H9 (cell line): Measurements from ENCODE around the gene OTUD6A. TPM values are rescaled to one million over a fixed set of nuclear protein-coding genes. Genes with fewer than 3 reads are reported as not detected.

Experiments
- DNase-seq: peaks from one replicate; pipeline ENCODE4 v3.0.0-alpha.2; 2017
- H2AFZ ChIP-seq: one replicate; pipeline ENCODE4 v1.6.1; 2013; ENCODE audit warnings: mild to moderate bottlenecking, low read length, control low read depth, moderate library complexity
- H2AK5ac ChIP-seq: 2 replicates; pipeline ENCODE4 v1.6.1; 2013; ENCODE audit warnings: low read length, control low read depth, mixed read lengths; ENCODE audit not compliant: insufficient read length
- H2BK120ac ChIP-seq: one replicate; pipeline ENCODE4 v1.6.1; 2013; ENCODE audit warnings: low read depth, mild to moderate bottlenecking, low read length, control low read depth, inconsistent platforms; ENCODE audit not compliant: poor library complexity, severe bottlenecking
- H2BK12ac ChIP-seq: 2 replicates; pipeline ENCODE4 v1.6.1; 2013; ENCODE audit warnings: low read length, control low read depth, mixed read lengths, low read depth; ENCODE audit not compliant: insufficient read length
- H2BK15ac ChIP-seq: 2 replicates; pipeline ENCODE4 v1.6.1; 2013; ENCODE audit warnings: low read depth, low read length, control low read depth
- H2BK20ac ChIP-seq: one replicate; pipeline ENCODE4 v1.6.1; 2013; ENCODE audit warnings: low read depth, mild to moderate bottlenecking, low read length, control low read depth, inconsistent platforms; ENCODE audit not compliant: poor library complexity, severe bottlenecking
- H2BK5ac ChIP-seq: 2 replicates; pipeline ENCODE4 v1.6.1; 2013; ENCODE audit warnings: low read length, control low read depth, mixed read lengths; ENCODE audit not compliant: insufficient read length
- H3K14ac ChIP-seq: 2 replicates; pipeline ENCODE4 v1.6.1; 2013; ENCODE audit warnings: low read length, control low read depth; ENCODE audit not compliant: insufficient read depth
- H3K18ac ChIP-seq: 2 replicates; pipeline ENCODE4 v1.6.1; 2013; ENCODE audit warnings: low read depth, mild to moderate bottlenecking, mixed read lengths, low read length, control low read depth; ENCODE audit not compliant: insufficient read length
- H3K23ac ChIP-seq: 2 replicates; pipeline ENCODE4 v1.6.1; 2013; ENCODE audit warnings: low read length, control low read depth, mixed read lengths, low read depth; ENCODE audit not compliant: insufficient read length
- H3K23me2 ChIP-seq: 2 replicates; pipeline ENCODE4 v1.6.1; 2013; ENCODE audit warnings: low read depth, mild to moderate bottlenecking, mixed read lengths, low read length, control low read depth; ENCODE audit not compliant: insufficient read length, poor library complexity, severe bottlenecking
- H3K27ac ChIP-seq: 2 replicates; pipeline ENCODE4 v1.5.1; 2013; ENCODE audit warnings: low read length, control low read depth, mixed read lengths, low read depth; ENCODE audit not compliant: insufficient read length
- H3K27me3 ChIP-seq: 2 replicates; pipeline ENCODE4 v1.6.1; 2013; ENCODE audit warnings: low read length, control low read depth, inconsistent platforms; ENCODE audit not compliant: insufficient read depth
- H3K4ac ChIP-seq: 2 replicates; pipeline ENCODE4 v1.6.1; 2013; ENCODE audit warnings: low read depth, mild to moderate bottlenecking, control low read depth, inconsistent platforms, low read length, moderate library complexity
- H3K4me1 ChIP-seq: 2 replicates; pipeline ENCODE4 v1.6.1; 2013; ENCODE audit warnings: low read length, control low read depth, inconsistent platforms; ENCODE audit not compliant: insufficient read depth
- H3K4me2 ChIP-seq: 2 replicates; pipeline ENCODE4 v1.6.1; 2013; ENCODE audit warnings: low read length, control low read depth, mixed read lengths; ENCODE audit not compliant: insufficient read length, insufficient read depth
- H3K56ac ChIP-seq: 2 replicates; pipeline ENCODE4 v1.6.1; 2013; ENCODE audit warnings: low read depth, mild to moderate bottlenecking, mixed read lengths, low read length, control low read depth; ENCODE audit not compliant: insufficient read length
- H3K79me1 ChIP-seq: 2 replicates; pipeline ENCODE4 v1.6.1; 2013; ENCODE audit warnings: low read depth, mild to moderate bottlenecking, moderate library complexity, low read length, control low read depth, inconsistent platforms; ENCODE audit not compliant: insufficient read depth, poor library complexity, severe bottlenecking
- H3K79me2 ChIP-seq: 2 replicates; pipeline ENCODE4 v1.6.1; 2013; ENCODE audit warnings: low read length, control low read depth, inconsistent platforms; ENCODE audit not compliant: insufficient read depth
- H3K9ac ChIP-seq: 2 replicates; pipeline ENCODE4 v1.6.1; 2013; ENCODE audit warnings: low read length, control low read depth, mixed read lengths; ENCODE audit not compliant: insufficient read length; ENCODE audit errors: extremely low read depth
- H3K9me3 ChIP-seq: one replicate; pipeline ENCODE4 v1.6.1; 2013; ENCODE audit warnings: low read depth, low read length, inconsistent platforms; ENCODE audit not compliant: control insufficient read depth
- H3T11ph ChIP-seq: one replicate; pipeline ENCODE4 v1.6.1; 2013; ENCODE audit warnings: mild to moderate bottlenecking, low read length, control low read depth, inconsistent platforms
- H4K20me1 ChIP-seq: one replicate; pipeline ENCODE4 v1.6.1; 2013; ENCODE audit not compliant: control insufficient read depth, insufficient read length, insufficient read depth
- H4K5ac ChIP-seq: 2 replicates; pipeline ENCODE4 v1.6.1; 2013; ENCODE audit warnings: low read depth, mild to moderate bottlenecking, mixed read lengths, low read length, control low read depth; ENCODE audit not compliant: insufficient read length
- H4K8ac ChIP-seq: replicated peaks from 2 replicates; pipeline ENCODE4 v1.6.1; 2013; ENCODE audit warnings: low read length, control low read depth, mixed read lengths, low read depth; ENCODE audit not compliant: insufficient read length
- H4K91ac ChIP-seq: 2 replicates; pipeline ENCODE4 v1.6.1; 2013; ENCODE audit warnings: low read depth, mild to moderate bottlenecking, moderate library complexity, mixed read lengths, low read length, control low read depth; ENCODE audit not compliant: insufficient read length
- H3K27ac Mint-ChIP-seq, 3 experiments: 2 replicates in 2 of 3; 3 replicates in 1 of 3; pipeline ENCODE4 v1.8.0; 2020 to 2021; ENCODE audit warnings: mixed read lengths in 3 of 3, mild to moderate bottlenecking in 1 of 3, moderate library complexity in 1 of 3
- H3K27me3 Mint-ChIP-seq: 2 replicates; pipeline ENCODE4 v1.8.0; 2021; ENCODE audit warnings: low read depth, mild to moderate bottlenecking, moderate library complexity, mixed read lengths
- H3K36me3 Mint-ChIP-seq, 3 experiments: 2 replicates in 2 of 3; 3 replicates in 1 of 3; pipeline ENCODE4 v1.8.0; 2020 to 2021; ENCODE audit warnings: low read depth in 3 of 3, mixed read lengths in 3 of 3; ENCODE audit not compliant: insufficient read depth in 1 of 3
- H3K4me1 Mint-ChIP-seq, 2 experiments: 2 replicates each; pipeline ENCODE4 v1.8.0; 2020; ENCODE audit warnings: mixed read lengths in 2 of 2
- H3K4me3 Mint-ChIP-seq, 2 experiments: 2 replicates in 1 of 2; 3 replicates in 1 of 2; pipeline ENCODE4 v1.8.0; 2020 to 2021; ENCODE audit warnings: mild to moderate bottlenecking in 2 of 2, mixed read lengths in 2 of 2, moderate library complexity in 1 of 2
- H3K9me3 Mint-ChIP-seq, 2 experiments: 2 replicates in 1 of 2; 3 replicates in 1 of 2; pipeline ENCODE4 v1.8.0; 2020; ENCODE audit warnings: mild to moderate bottlenecking in 2 of 2, mixed read lengths in 2 of 2, moderate library complexity in 1 of 2
- CTCF ChIP-seq: fragments of 200-600 bp; sonication (generic); conservative IDR thresholded peaks from 3 replicates; pipeline ENCODE4 v1.8.0; 2021; ENCODE audit warnings: antibody characterized with exemption, mild to moderate bottlenecking
- WGBS: extraction: QIAGEN DNeasy Blood & Tissue Kit; methylation state at CpG from one replicate; pipeline ENCODE4 v1.1.7; 2013; ENCODE audit warnings: missing lambda C conversion rate, low lambda C conversion rate, mixed read lengths; ENCODE audit not compliant: insufficient read length; ENCODE audit errors: extremely low coverage; 5-methylcytosine and 5-hydroxymethylcytosine counted together
- total RNA-seq: library from RNA; stranded (reverse); gene quantifications from 2 replicates; pipeline ENCODE4 v1.2.1, GENCODE V29; 2021

OTUD6A gene
- total RNA-seq, 1 experiment from 2014 or later = not detected

- Histone ChIP-seq H2BK12ac (no peak overlapping the region), H4K5ac (no peak overlapping the region), H3K23ac (no peak overlapping the region), H4K8ac (no peak overlapping the region), H3K4me2 (no peak overlapping the region), H2AK5ac (no peak overlapping the region), H4K20me1 (no peaks in the 10 kb centered on the region), H3K4me1 (no peaks in the 10 kb centered on the region), H3K18ac (no peak overlapping the region), H3K23me2 (no peaks in the 10 kb centered on the region), H3K14ac (no peak overlapping the region), H2BK20ac (no peak overlapping the region), H2BK5ac (no peak overlapping the region), H3T11ph (no peak overlapping the region), H3K9ac (no peak overlapping the region), H2BK15ac (no peak overlapping the region), H3K4ac (no peak overlapping the region), H3K27ac (no peak overlapping the region), H3K79me1 (no peaks in the 10 kb centered on the region), H2AFZ (no peak overlapping the region), H3K56ac (no peak overlapping the region), H2BK120ac (no peak overlapping the region), H3K9me3 (peaks cover 17% of the 10 kb centered on the region), H3K79me2 (no peaks in the 10 kb centered on the region), H3K27me3 (no peaks in the 10 kb centered on the region), H4K91ac (no peak overlapping the region)
- Mint-ChIP-seq H3K4me1 (peaks cover 10 to 16% of the 10 kb centered on the region in 2 experiments), H3K27ac (no peak overlapping the region), H3K4me3 (no peak overlapping the region), H3K36me3 (peaks cover 0 to 15% (median 3%) of the 10 kb centered on the region in 3 experiments; a peak in 3 of 7 replicates), H3K9me3 (peaks cover 62 to 68% of the 10 kb centered on the region in 2 experiments), H3K27me3 (peaks cover 1% of the 10 kb centered on the region)
- TF ChIP-seq CTCF = no peak
- DNase-seq = no peak
- no CpG with 5 or more reads among the region's 4 CpGs for WGBS
These were observed 32.4 kb upstream of the OTUD6A start for GRCh38 chrX:70029863-70030262.
